Hepatocyte (in vitro differentiated cells): ENCODE results near the gene NLRP5.
"Not testable (repeated sequence)": the region's sequence is repeated elsewhere in the genome, so short reads cannot be mapped to it uniquely, and the experiment has no call there.

Experiments
- CTCF ChIP-seq: fragments of 200-600 bp; sonication (generic); IDR thresholded peaks from 2 replicates; pipeline ENCODE4 v1.5.1; 2016; ENCODE audit warnings: antibody characterized with exemption, mild to moderate bottlenecking; ENCODE audit not compliant: poor library complexity
- EZH2phosphoT487 ChIP-seq: fragments of 200-600 bp; sonication (generic); IDR thresholded peaks from one replicate; pipeline ENCODE4 v1.6.1; 2018; ENCODE audit warnings: antibody characterized with exemption, mild to moderate bottlenecking, low read depth, moderate library complexity; ENCODE audit not compliant: unreplicated experiment, severe bottlenecking

GRCh38 chr19:56020355-56020975 is 33.9 kb downstream of the NLRP5 start:
- TF ChIP-seq CTCF, EZH2phosphoT487: not testable (repeated sequence)
